GM13976 (cell line): ENCODE data around the gene NYAP1.
"Not testable (repeated sequence)": the region's sequence is repeated elsewhere in the genome, so short reads cannot be mapped to it uniquely, and the experiment has no call there.

Source experiments
- DNase-seq: peaks from one replicate; pipeline ENCODE4 v3.0.0; 2012; ENCODE audit warnings: low spot score
- CTCF ChIP-seq: IDR thresholded peaks from 2 replicates; pipeline ENCODE4 v1.5.1; 2012; ENCODE audit warnings: borderline replicate concordance, mild to moderate bottlenecking; ENCODE audit not compliant: insufficient read depth; ENCODE audit errors: extremely low read depth, missing control alignments, control extremely low read depth
- in situ Hi-C: fragments of 300-500 bp; cut with MboI; formaldehyde crosslinking; loops from one replicate; pipeline ENCODE4 v1.12.0; 2022; ENCODE audit warnings: low sequenced_read_pairs, mixed read lengths, inconsistent platforms; ENCODE audit not compliant: unreplicated experiment

Gene NYAP1

GRCh38 chr7:100517305-100517704 is 33.6 kb downstream of the NYAP1 start:
- in situ Hi-C loops = no loop called here
- no peak for DNase-seq
- TF ChIP-seq CTCF = no peak

- no peak for DNase-seq
- in situ Hi-C loops = no loop called here
These were observed 35.9 kb downstream of the NYAP1 start for GRCh38 chr7:100519580-100519979.

GRCh38 chr7:100520138-100520537 is 36.4 kb downstream of the NYAP1 start:
- TF ChIP-seq CTCF = no peak
- no peak for DNase-seq
- in situ Hi-C loops = no loop called here

More at GRCh38 chr7:100519580-100519979, 35.9 kb downstream of the NYAP1 start:
- no peak for TF ChIP-seq CTCF

- no peak for TF ChIP-seq CTCF
- DNase-seq = no peak
- in situ Hi-C loops = no loop called here
These were observed 37.3 kb downstream of the NYAP1 start for GRCh38 chr7:100521076-100521475.

- in situ Hi-C loops, DNase-seq: not testable (repeated sequence)
These were observed 38.3 kb downstream of the NYAP1 start for GRCh38 chr7:100521909-100522593.

GRCh38 chr7:100523192-100523591 is 39.5 kb downstream of the NYAP1 start:
- DNase-seq, in situ Hi-C loops: not testable (repeated sequence)

GRCh38 chr7:100528108-100528866 is 44.6 kb downstream of the NYAP1 start:
- DNase-seq, in situ Hi-C loops: not testable (repeated sequence)

- no peak for DNase-seq
- in situ Hi-C loops = no loop called here
- TF ChIP-seq CTCF = no peak
These were observed 48.7 kb downstream of the NYAP1 start for GRCh38 chr7:100532165-100533022.

- DNase-seq, in situ Hi-C loops: not testable (repeated sequence)
These were observed 52.3 kb downstream of the NYAP1 start for GRCh38 chr7:100535982-100536381.

GRCh38 chr7:100536695-100537094 is 53.0 kb downstream of the NYAP1 start:
- in situ Hi-C loops, DNase-seq: not testable (repeated sequence)
